GM18517 (cell line): ENCODE results near the gene TET2.

ENCODE experiments used
- ATAC-seq: cut with Tn5 transposase; IDR thresholded peaks from one replicate; pipeline ENCODE4 v1.9.1; 2021; ENCODE audit warnings: mild to moderate bottlenecking, moderate library complexity; ENCODE audit not compliant: unreplicated experiment

The TET2 gene

DNA sequence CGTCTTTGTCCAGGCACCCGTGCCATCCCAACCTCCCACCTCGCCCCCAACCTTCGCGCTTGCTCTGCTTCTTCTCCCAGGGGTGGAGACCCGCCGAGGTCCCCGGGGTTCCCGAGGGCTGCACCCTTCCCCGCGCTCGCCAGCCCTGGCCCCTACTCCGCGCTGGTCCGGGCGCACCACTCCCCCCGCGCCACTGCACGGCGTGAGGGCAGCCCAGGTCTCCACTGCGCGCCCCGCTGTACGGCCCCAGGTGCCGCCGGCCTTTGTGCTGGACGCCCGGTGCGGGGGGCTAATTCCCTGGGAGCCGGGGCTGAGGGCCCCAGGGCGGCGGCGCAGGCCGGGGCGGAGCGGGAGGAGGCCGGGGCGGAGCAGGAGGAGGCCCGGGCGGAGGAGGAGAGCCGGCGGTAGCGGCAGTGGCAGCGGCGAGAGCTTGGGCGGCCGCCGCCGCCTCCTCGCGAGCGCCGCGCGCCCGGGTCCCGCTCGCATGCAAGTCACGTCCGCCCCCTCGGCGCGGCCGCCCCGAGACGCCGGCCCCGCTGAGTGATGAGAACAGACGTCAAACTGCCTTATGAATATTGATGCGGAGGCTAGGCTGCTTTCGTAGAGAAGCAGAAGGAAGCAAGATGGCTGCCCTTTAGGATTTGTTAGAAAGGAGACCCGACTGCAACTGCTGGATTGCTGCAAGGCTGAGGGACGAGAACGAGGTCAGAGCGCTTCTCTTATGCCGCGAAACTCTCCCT, at the start of gene TET2:
TSS of gene TET2 (plus strand) at position 601 of the 740 bp plus-strand sequence. CDS start 87,067 bp downstream, outside the sequence.
- peak; percentile 89 for ATAC-seq

DNA sequence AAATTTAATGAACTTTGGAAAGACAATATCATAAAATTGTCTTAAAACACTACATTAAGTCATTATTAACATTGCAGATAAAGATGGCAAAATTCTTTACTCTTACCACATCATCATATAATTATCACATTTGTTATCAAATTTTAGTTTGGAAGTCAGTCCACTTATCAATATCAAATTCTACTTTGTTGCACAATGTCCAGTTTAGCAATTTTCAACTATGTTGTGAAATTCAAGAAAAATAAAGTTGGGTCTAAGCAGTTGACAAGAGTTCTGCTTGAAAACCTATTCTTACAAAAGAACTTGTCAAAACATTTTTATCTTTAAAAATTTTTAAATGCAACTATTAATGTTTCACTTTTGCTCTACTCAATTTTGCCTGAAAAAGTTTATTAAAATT, 44.7 kb upstream of the TET2 start:
- ATAC-seq = no peak

DNA sequence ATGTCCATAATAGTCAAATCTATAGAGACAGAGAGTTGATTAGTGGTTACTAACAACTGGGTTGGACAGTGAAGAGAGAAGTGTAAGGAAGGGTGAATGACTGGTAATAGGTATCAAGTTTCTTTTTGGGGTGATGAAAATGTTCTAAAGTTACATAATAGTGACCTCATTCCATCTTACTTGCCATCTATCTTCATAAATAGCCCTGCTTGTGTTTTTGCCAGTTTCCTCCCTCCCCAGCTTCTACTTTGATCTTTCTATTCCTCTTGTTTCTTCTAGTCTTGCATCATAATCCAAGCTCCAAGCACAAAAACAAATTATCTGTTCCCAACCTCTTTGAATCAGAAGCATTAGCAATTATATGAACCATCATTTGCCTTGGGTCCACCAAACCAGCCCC, 40.2 kb upstream of the TET2 start:
- ATAC-seq = no peak

DNA sequence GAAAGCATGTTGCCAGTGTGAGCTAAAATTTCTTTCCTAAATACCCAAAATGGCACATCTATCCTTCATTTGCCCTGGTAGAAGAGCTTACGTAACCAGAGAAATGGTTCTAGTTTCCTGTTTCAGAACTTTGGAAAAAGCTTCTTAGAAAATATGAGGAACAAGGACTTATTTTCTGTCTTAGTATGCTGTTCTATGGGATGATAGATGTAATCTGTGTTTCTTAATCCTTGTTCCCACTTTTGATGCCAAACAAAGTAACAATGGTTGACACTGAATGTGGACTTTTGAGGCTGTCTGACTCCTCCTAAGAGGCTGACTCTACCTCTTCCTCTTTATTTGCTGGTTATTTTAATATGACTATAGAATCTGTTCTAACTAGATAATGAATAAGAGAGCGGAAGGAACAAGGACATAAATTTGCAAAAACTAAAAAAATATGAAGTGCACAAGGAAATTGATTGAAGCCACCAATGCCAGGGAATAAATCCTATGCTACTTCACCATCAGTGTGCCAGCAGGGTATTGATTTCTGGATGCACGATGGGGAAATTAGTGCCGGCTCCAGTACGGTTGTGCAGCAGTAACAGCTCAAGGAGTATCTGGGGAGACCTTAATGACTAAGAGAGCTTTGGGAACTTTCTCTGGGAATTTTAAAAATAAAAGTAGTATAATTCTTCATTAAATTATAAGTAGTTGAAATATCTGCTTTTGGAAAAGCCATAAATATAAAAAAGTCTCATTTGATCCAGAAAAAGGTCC, 39.4 kb upstream of the TET2 start:
- ATAC-seq = no peak

DNA sequence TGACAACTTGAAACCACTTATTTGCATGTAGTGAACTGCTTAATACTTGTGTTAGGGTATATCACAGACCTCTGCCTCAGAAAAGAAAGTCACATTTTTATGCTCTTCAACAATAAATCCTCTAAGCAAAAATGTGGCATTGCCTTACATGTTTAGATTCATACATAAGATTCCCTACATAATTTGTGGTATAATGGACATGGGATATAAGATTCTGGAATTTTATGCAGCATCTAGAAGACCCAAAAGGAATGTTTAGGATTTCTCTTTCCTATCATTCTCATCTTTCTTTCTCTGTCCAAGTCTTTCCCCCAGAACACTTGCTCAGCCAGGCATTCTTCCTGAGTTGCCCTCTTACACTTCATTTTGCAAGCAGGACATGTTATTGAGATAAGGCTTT, 37.7 kb upstream of the TET2 start:
- no peak for ATAC-seq

DNA sequence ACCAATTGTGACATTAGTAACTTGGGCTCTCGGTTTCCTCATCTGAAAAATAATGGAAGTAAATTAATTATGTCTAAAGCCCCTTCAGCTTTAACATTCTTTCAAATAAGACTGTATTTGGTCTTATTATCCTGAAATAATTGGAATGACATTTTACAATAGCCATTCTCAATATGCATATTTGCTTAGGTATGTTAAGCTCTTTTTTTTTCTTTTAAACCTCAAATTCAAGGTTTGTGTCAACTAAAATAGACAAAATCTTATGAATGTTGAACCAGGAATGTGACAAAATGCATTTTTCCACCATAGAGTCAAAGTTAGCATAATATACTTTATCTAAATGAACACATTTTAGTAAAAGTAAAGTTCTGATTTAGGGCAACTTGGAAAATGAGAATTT, 34.4 kb upstream of the TET2 start:
- ATAC-seq = no peak

DNA sequence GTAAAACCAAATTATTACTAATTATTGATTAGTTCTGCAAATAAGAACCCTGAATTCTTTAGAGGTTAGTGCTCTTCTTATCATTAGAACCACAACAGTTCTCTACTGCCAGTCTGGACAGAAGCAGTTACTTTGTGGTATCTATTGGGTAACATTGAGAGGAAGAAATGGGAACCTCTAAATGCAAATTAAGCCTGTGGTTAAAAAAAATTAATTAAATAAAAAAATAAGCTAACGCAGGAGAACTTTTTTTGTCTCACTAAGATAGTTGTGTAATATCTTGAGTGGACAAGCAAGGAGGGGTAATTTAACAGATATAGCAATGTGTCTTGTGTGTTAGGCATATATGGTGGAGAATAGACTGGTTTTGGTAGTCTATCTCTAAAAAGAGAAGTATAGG, 32.9 kb upstream of the TET2 start:
- ATAC-seq = no peak

DNA sequence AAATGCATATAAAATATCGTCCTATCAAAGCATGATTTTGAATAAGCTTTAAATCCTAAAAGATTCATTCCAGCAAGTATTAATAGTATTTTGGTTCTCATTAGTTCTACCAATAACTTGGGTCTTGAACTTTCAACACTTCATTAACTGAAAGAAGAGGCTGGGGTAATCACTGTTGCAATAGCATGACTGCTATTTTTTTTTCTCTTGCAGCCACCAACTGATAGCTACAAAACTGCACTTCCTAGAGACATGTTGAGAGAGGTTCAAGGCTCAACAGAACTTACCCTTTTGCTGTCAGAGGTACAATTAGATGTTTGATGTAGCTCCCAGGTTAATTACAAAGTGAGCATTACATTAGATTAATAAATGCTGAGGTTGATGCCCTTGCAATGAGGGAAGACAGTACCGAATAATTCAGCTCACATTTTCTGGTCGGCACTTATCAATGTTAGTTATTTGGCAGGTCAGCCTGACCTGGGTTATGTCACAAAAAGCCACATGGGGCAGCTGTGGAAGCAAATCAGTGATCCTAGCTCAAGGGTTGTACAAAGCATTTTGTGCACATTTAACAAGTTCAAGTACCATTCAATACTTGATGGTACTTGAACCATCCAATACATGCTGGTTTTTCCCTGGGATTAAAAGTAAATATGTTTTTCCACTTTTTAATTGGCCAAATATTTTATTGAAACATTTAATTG, 29.9 kb upstream of the TET2 start:
- ATAC-seq = no peak

DNA sequence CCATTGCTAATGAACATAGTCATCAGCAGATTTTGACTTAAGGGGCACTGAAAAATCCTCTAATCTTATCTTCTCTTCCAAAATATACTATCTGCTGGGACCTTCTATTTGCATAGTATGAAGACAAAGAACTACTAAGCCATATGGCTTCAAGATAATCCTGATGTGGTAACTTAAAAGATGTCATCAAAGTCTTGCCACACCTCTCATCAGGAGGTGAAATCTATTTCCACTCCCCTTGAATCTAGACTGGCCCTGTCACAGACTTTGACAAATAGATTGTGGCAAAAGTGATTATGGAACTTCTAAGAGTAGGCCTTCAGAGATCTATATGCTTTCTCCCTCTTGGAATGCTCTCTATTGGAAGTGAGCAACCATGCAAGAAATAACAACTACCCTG, 27.3 kb upstream of the TET2 start:
- ATAC-seq = no peak

DNA sequence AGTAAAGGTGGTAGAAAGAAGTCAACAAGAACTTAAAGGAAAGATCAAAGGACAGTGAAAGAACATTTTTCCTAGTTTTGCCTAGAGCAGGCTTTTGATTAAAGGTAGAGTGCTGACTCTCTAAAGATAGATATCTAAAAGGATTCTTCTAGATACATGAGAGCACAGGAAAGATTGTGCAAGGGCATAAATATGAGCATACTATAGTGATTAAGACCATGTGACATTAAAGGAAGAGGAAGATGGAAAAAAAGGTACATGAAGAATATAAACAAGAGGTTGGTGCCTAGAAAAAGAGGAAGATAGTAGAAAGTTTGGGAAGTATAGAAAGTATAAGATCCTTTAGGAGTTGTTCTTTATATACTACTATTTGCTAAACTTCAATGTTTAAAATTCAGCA, 26.1 kb upstream of the TET2 start:
- ATAC-seq = no peak

DNA sequence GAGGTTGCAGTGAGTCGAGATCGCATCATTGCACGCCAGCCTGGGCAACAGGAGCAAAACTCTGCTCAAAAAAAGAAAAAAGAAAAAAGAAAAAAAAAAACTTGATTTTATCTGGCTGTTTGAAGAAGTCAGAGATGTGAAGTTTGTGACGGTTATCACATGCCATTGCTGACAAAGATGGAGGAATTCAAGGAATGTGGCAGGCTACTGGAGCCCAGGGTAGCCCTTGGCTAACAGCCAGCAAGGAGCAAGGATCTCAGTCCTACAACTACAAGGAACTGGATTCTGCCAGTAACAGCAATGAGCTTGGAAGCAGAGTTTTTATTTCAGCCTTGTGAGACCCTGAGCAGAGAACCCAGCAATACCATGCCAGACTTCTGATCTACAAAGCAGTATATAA, 24.3 kb upstream of the TET2 start:
- ATAC-seq = no peak

DNA sequence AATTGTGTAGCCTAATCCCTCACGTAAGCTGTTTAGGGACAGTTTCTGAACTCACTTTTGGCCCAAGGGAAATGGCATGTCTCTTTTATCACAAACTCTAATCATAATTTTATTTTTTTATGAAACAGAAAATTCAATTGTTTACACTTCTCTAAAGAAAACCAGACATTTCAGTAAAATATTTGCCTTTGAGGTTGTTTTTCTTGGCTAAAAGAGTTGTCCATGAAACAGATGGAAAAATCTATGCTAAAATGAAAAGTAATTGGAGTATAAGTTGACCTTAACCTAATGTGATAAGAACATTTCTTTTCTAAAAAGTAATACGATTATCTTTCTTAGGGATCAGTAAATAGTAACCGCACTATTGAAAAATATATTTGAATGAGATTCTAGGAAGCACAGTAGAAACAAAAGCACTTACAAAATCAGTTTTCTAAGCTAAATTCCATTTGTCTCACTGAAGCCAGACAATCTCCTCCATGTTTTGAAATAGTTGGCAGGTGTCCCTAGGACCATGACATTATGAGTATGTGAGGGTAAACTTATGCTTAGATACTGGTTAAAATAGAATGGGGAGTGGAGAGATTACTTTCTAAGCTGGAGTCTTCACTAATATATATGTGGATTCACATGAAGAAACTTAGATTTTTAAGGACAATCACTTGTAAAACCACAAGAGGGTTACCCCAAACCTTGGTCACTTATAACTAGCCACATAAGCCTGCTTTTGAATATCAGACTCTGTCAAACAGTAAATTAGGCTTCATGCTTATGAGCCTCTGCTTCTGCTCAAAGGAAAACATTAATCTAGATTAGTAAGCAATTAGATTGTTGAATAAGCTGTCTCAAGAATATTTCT, 20.1 kb upstream of the TET2 start:
- no peak for ATAC-seq

DNA sequence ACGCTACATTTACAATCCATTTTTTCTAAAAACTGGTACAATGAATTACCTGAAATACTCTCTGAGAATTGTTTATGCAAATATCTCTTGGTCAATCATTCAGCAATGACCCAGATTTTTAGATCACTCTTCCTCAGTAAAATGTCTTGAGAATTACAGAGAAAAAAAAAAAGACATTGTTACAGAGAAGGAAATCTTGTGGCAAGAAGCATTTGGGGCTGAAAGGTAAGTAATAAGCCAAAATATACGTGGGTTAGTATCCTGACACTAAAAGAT, 19.6 kb upstream of the TET2 start:
- ATAC-seq = no peak

DNA sequence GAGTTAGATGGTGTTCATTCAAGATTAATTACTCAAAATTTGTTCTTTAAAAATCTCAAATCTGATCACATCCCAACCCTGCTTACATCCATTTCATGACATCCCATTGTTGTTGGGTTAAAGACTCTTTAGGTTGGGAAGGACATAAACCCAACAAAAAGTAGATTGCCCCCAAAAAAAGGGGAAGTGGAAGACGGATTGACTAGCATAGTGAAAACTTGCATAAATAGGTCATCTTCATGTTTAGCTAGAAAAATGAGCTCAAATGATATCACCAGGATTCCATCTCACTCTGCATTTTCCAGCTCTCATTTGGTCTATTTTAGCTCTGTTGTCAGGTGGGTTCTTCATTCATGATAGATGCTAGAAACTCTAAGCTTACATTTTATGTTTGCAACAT, 18.5 kb upstream of the TET2 start:
- ATAC-seq = no peak

DNA sequence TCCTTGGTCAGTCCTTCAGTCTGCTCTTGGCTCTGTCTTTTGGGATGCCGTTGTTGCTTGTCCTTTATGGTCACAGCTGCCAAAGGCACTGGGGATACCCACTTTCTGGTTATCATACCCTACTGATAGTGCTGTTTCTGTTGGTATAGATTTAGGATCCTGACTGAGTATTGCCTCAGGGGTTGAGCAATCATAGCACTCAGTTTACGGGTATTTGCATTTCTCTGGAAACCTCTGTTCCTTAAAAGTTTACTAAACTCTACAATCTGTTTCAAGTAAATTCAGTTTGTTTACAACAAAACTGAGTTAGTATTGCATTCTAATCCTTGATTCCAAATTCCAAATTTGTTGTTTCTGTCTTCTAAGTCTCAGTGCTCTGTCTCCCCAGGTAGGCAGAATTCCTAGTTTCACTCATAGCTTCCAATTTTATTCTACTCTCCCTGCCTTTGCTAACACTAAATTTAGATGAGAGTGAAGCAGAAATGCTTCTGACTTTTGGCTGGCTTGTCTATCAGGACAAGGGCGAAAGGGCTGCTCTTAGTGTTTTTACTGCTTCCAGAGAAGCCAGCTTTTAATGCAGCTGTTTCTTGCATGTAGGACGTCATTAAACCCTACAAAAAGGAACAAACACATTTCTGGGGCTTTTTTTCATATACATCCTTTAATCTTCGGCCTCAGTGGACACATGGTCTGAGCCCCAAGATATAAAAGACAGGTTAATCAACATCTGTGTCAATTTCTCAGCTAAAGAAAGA, 17.2 kb upstream of the TET2 start:
- ATAC-seq = no peak

DNA sequence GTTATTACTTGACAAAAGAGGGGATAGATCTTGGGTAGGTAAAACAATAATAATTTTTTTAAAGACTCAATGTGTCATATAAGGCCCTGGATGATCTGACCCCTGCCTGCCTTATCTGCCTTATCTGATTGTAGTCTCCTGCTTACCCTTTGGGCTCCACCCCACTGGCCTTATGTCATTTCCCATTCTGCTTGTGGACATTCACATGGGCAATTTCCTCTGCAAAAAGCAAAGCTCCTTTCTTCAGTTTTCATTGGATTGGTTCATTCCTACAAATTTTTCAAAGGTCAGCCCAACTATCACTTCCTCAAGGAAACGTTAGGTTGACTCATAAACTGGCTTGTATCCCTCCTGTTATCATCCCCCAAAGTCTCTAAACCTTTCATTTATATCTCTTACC, 15.7 kb upstream of the TET2 start:
- no peak for ATAC-seq

DNA sequence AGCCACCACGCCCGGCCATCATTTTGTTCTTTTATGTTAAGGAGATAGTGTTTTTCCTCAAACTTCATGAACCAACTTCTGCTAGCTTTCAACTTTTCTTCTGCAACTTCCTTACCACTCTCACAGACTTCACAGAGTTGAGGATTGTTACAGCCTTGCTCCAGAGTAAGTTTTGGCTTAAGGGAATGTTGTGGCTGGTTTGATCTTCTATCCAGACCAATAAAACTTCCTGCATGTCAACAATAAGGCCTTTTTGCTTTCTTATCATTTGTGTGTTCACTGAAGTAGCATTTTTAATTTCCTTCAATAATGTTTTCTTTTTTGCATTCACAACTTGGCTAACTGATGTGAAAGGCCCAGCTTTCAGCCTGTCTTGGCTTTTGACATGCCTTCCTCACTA, 12.7 kb upstream of the TET2 start:
- no peak for ATAC-seq

DNA sequence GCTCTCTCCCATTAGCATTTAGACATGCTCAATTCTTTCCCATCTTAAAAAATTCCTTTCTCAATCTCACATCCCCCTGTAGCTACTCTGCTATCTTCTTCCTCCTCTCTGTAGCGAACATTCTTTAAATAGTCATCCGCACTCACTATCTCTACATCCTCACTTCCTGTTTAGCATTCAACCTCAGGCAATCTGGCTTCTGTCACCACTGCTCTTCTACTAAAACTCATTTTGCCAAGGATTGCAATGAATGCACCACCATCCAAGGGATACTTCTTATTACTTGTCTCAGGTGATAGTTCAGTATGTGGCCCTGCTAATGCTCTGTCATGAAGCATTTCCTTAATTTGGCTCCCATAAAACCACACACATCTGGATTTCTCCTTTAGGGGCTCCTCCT, 10.9 kb upstream of the TET2 start:
- no peak for ATAC-seq

DNA sequence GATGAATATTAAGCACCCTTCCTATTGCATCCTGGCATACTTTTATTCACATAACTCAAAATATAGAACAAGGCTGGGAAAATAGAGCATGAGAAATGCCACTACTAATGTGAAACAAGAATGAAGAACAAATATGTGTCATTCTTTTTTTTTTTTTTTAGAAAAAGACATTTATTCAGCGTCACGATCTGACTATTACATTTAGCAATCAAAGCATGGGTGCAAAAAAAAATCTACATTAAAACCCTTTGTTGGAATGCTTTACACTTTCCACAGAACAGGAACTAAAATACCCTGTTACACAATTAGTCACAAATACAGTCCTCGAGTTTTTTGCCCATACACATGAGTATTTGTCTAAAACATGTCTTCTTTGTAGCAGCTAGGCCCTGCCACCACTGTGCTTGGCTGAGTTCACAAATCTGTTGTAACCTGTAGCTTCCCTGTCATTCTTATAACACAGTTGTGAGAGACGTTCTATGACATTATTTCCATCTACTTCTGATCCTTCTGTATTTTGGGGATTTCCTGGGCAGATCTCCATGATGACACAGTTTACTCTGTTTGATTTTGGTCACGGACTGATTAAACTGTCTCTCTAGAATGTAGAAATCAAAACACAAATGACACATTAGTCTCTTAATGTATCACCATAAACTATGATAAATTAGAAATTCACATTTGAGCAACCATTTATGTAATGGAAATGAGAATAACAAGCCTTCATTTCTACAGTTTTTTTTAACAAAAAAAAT, 9.4 kb upstream of the TET2 start:
- ATAC-seq = no peak

DNA sequence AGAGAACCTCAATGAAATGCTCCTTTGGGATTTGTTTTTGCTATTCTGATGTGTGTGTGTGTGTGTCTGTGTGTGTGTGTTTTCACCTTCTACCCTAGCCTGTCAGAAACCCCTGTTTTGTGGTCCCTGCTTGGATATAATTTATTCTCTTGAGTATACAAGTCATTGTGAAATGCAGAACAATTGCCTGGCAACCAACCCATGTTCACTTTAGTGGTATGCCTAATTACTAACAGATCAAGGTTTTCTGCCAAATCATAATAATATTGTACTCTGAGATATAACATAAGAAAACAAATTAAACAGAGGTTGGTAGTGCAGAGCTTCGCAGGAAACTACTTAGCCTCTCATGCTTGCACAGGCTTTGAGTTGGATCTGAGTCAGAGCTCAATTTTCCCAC, 7.0 kb upstream of the TET2 start:
- ATAC-seq = no peak
